Left colon (tissue), 2 donors: ENCODE data around the gene TMEM245. TPM values are rescaled to one million over a fixed set of nuclear protein-coding genes. Genes with fewer than 3 reads are reported as not detected.
"Not testable (repeated sequence)": the region's sequence is repeated elsewhere in the genome, so short reads cannot be mapped to it uniquely, and the experiment has no call there.

Experiments
- ATAC-seq: fragments of 200-7000 bp; cut with Tn5 transposase; one replicate; pipeline ENCODE4 v1.9.1; 2020; ENCODE audit warnings: mild to moderate bottlenecking, moderate library complexity
- DNase-seq, 2 donors: peaks; one replicate each; pipeline ENCODE4 v3.0.0-alpha.2; 2020
- intact Hi-C, 2 donors: fragments of 100-400 bp; cut with DNase I in 1 of 2; cut with micrococcal nuclease in 1 of 2; formaldehyde crosslinking; loops; one replicate each; pipeline versions ENCODE4 v1.11.2 to v1.14.0; 2022; cut with DNase I, micrococcal nuclease
- total RNA-seq, 2 donors: library from RNA; stranded (reverse); fragmentation: NEBNext Ultra II Directional; extraction: Animal tissue kit (Norgen Biotek cat#: 25700); gene quantifications; one replicate each; pipeline ENCODE4 v1.2.1, GENCODE V29; 2021
- donor health status: DM: no; HTN: no; CAD: no.
- donor health status: DM: yes; HTN: yes; CAD: no.

The TMEM245 gene
- total RNA-seq, 2 donors from 2014 or later, result 33.7 to 37.0 TPM

DNA sequence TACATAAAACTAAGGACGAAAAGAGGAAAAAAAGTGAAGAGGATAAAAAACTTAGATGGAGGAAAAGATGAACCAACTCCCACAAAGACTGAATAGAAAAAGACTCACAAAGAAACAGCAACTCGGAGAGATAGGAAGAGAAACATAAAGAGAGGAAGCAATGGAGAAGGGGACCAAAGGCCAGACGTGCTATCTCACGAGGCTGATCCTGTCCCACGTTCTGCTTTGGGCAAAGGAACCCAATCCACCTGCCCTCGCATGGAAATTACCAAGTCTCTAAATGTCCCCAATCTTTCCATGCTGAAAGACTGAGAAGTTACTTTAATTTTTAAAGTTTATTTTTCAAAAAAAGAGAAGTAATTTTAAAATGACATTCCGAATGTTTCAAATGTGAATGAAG, 36.6 kb downstream of the TMEM245 start:
- no peak for ATAC-seq
- intact Hi-C loops, result no loop called here
- no peak for DNase-seq

GRCh38 chr9:109082091-109082620, 37.6 kb downstream of the TMEM245 start:
- intact Hi-C loops, result no loop called here
- DNase-seq (no peak), ATAC-seq (peak; percentile 30)

- DNase-seq, result no peak
- intact Hi-C loops, result no loop called here
- ATAC-seq, result no peak
Observed at GRCh38 chr9:109074236-109074889, 45.4 kb downstream of the TMEM245 start.

DNA sequence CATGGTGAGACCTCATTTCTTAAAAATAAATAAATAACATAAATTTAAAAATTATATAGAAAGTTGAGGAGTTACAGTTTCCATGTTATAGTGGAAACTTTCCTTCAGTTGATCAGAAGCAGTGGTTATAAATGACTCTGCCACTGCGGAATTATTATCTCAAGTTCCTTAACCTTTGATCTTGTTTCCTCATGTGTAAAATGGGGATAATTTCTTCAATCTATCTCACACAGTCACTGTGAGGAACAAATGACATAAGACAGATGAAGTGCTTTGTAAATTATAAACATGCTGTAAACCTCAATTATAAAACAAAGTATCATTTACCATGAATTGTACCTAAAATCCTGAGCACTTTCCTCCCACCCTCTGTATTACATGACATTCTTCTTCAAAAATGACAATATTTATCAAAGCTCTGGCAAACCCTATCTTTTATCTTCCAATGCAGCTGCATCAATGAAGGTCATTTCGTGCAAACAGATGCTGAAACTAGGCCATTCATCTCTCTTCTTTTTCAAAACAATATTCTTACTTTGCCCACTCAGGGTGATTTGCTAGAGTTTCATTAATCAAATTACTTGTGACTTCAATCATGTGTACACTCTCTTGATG, 46.8 kb downstream of the TMEM245 start:
- DNase-seq (no peak), ATAC-seq (no peak)
- intact Hi-C loops, result no loop called here

DNA sequence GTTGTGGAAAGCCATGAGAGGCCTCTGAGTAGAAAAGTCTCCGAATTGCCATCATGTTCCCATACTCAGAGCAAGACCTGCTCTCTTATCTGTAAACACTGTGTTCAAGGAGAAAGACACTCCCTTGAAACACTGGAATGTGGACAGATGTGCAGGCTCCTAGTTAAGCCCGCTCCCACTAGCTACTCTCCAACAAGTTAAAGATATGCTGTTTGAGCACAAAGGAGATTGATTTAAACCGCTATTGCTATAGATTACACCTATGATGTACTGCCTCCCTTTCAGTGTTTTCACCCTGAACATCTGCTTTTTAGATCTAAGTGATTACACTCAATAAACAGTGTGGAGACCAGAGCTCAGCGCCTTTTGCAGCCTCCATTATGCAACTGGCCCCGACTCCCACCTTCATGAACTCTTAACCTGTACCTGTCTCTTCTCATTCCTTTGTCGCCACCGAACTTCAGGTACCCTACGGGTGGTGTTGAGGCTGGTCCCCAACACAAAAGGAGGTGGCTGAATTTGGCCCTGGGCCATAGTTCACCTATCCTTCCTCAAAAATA, 47.5 kb downstream of the TMEM245 start:
- ATAC-seq (no peak), DNase-seq (no peak)
- intact Hi-C loops, result no loop called here

DNA sequence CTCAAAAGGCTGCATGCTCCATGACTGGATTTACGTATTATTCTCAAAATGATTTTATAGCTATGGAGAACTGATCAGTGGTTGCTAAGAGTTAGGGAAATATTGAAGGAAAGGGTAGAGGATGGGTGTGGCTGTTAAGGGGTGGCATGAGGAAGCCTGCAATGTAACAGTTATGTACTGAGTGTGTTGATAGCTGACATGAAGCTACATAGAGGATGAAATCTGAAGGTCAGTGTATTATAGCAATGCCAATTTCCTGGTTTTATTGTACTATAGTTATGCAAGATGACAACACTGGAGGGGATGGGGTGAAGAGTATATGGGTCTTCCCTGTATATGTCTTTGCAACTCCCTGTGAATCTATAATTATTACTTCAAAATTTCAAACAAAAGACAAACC, 51.0 kb downstream of the TMEM245 start:
- DNase-seq (no peak), ATAC-seq (peak; percentile 95)
- intact Hi-C loops, result no loop called here

- ATAC-seq (no peak), DNase-seq (no peak)
- intact Hi-C loops, result no loop called here
Observed at GRCh38 chr9:109064963-109065702, 54.6 kb downstream of the TMEM245 start.

DNA sequence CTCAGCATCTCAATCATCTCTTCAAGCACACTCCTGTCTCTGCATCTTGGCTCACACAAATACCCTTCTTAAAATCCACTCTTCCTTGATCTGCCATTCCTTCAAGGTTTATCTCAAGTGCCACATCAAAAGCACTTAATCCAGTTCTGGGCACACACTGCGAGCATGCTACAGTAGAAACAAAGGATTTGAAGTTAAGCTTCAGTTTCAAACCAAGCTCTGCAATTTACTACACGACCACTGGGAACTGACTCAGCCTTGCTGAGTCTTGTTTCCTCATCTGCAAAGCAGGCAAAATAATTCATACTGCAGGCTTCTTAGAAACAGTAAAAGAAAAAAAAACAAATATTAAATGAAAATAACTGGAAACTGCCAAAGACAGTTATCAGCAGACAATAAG, 56.0 kb downstream of the TMEM245 start:
- intact Hi-C loops, result no loop called here

DNA sequence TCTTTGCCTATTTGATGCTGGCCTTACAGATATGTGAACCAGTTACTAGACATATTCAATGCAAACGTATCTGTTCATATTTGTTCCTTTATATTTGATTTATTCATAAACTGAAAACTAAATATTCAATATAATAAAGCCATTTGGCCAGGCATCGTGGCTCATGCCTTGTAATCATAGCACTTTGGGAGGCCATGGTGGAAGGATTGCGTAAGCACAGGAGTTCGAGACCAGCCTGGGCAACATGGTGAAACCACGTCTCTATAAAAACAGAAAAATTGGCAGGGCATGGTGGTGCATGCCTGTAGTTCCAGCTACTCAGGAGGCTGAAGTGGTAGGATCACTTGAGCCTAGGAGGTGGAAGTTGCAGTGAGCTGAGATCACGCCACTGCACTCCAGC, 57.2 kb downstream of the TMEM245 start:
- DNase-seq (no peak), ATAC-seq (no peak)
- intact Hi-C loops, result no loop called here

More for the DNA sequence above, 56.0 kb downstream of the TMEM245 start:
- DNase-seq, result no peak
- no peak for ATAC-seq

- peak; percentile 91 for ATAC-seq
- no peak for DNase-seq
- intact Hi-C loops, result no loop called here
Observed at GRCh38 chr9:109060191-109060590, 59.6 kb downstream of the TMEM245 start.

- DNase-seq, ATAC-seq, intact Hi-C loops: not testable (repeated sequence)
Observed at GRCh38 chr9:109053121-109053520, 66.6 kb downstream of the TMEM245 start.

GRCh38 chr9:109052416-109052815, 67.3 kb downstream of the TMEM245 start:
- ATAC-seq, result no peak
- intact Hi-C loops, result no loop called here
- no peak for DNase-seq

DNA sequence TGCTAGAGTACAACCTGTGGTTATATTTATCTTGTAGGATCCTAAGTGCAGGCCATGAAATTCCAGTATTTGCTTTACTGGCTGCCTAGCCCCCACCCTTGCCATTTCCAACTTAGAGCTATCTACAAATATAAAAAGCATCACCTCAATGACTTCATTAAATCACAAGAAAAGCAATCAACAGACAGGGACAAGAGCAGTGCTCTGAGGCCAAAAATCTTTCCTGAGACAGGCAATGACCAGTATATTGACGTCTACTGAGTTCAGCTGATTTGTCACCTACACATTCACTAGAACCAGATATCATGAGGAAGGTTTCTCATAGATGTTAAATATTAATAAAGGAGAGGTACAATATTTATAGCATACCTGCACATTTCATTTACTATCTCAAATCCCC, 68.0 kb downstream of the TMEM245 start:
- no peak for DNase-seq
- no peak for ATAC-seq
- intact Hi-C loops, result no loop called here

DNA sequence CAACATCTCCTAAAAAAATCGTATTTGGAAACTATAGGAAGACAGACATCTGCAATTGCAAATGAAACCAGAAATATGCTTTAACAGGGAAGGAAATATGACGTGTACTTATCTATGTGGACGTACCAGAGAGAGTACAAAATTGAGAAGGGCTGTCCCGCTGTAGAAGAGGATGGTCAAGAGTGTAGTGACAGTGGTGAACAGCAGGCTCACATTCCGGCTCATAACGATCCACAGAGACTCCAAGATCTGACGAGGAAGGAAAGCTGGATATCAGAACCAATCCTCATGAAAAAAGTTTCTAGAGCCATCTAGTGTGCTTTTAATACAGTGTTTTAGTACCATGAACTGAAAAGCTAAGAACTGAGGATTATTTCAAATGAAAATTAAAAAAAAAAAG, 69.3 kb downstream of the TMEM245 start:
- DNase-seq (no peak), ATAC-seq (no peak)
- intact Hi-C loops, result no loop called here

- intact Hi-C loops, result no loop called here
- no peak for DNase-seq
- ATAC-seq, result no peak
Observed at GRCh38 chr9:109048822-109049221, 70.9 kb downstream of the TMEM245 start.

GRCh38 chr9:109047259-109047658, 72.5 kb downstream of the TMEM245 start:
- ATAC-seq, result no peak
- intact Hi-C loops, result no loop called here
- no peak for DNase-seq

GRCh38 chr9:109046346-109046745, 73.4 kb downstream of the TMEM245 start:
- intact Hi-C loops, result no loop called here
- ATAC-seq, result no peak
- DNase-seq, result no peak

DNA sequence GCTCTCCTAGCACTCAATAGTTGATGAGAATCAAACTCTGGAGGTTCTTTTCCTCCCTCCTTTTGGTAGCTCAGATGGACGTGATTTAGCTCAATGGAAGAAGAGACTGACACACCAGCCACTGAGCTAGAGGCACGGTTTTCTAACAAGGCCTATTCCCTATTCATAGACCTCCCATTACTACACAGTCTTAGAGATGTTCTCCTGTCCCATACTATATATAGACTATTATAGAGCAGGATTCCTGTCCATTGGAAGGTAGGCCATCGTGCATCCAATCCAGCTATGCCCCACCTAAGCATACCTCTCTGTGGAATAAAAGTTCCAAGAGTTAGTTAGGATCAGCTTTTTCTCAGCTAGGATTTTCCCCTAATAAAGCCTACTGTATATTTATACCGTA, 76.2 kb downstream of the TMEM245 start:
- DNase-seq (no peak), ATAC-seq (no peak)
- intact Hi-C loops, result no loop called here

DNA sequence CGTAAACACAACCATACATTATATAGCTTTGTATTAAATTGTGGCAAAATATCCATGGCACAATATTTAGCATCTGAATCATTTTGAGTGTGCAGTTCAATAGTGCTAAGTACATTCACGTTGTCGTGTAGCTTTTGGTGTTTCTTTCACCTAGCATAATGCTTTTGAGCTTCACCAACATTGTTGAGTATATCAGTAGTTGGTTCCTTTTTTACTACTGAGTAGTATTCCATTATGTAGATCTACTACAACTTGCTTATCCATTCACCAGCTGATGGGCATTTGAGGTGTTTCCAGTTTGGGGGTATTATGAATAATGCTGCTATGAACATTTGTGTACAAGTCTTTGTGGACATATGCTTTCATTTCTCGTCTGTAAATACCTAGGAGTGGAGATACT, 79.2 kb downstream of the TMEM245 start:
- ATAC-seq, result no peak
- intact Hi-C loops, result no loop called here
- no peak for DNase-seq

GRCh38 chr9:109039539-109039938, 80.2 kb downstream of the TMEM245 start:
- intact Hi-C loops, result no loop called here
- DNase-seq, result no peak
- no peak for ATAC-seq
